GM13977 (cell line): ENCODE results near the gene CARD14.
"Not testable (repeated sequence)": the region's sequence is repeated elsewhere in the genome, so short reads cannot be mapped to it uniquely, and the experiment has no call there.

Source experiments
- DNase-seq: peaks from one replicate; pipeline ENCODE4 v3.0.0; 2012; ENCODE audit warnings: low spot score
- CTCF ChIP-seq: IDR thresholded peaks from 2 replicates; pipeline ENCODE4 v1.5.1; 2012; ENCODE audit warnings: mild to moderate bottlenecking, control low read depth; ENCODE audit not compliant: insufficient read depth; ENCODE audit errors: extremely low read depth, missing control alignments
- in situ Hi-C: fragments of 300-500 bp; cut with MboI; formaldehyde crosslinking; loops from one replicate; pipeline ENCODE4 v1.12.0; 2022; ENCODE audit warnings: low sequenced_read_pairs, low pct_unique_long_range_greater_than_20kb, mixed read lengths, inconsistent platforms; ENCODE audit not compliant: unreplicated experiment

Gene CARD14

GRCh38 chr17:80237386-80237785 is 67.6 kb downstream of the CARD14 start:
- DNase-seq, result no peak
- no peak for TF ChIP-seq CTCF
- in situ Hi-C loops, result no loop called here

- TF ChIP-seq CTCF, result no peak
- in situ Hi-C loops, result no loop called here
- no peak for DNase-seq
These were observed 72.7 kb downstream of the CARD14 start for GRCh38 chr17:80242505-80242904.

- in situ Hi-C loops, result no loop called here
- no peak for DNase-seq
- no peak for TF ChIP-seq CTCF
These were observed 74.0 kb downstream of the CARD14 start for GRCh38 chr17:80243526-80244433.

- in situ Hi-C loops, DNase-seq: not testable (repeated sequence)
These were observed 74.6 kb downstream of the CARD14 start for GRCh38 chr17:80244448-80244847.

- no peak for DNase-seq
- TF ChIP-seq CTCF, result no peak
- in situ Hi-C loops, result no loop called here
These were observed 75.2 kb downstream of the CARD14 start for GRCh38 chr17:80244871-80245509.

GRCh38 chr17:80245566-80246265 is 75.9 kb downstream of the CARD14 start:
- DNase-seq, result no peak
- in situ Hi-C loops, result no loop called here
- TF ChIP-seq CTCF, result no peak
